ENCODE data around the gene RIMS1.

RIMS1 gene

DNA sequence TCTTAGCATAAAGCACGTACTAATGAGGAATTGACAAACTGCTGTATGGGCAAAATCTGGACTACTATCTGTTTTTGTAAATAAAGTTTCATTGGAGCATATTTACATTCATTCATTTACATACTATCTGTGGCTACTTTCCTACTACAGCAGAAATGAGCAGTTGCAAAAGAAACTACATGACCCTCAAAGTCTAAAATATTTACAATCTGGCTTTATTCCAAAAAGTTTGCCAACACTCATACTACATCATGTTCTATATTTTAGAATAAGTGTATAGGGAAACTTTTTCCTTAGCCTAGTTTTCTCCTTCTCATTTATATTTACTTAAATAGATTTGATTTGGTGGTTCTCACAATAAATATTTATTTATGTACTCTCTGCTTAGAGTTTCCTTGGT lies 208.2 kb downstream of the RIMS1 start:
- no peak for DNase-seq

DNA sequence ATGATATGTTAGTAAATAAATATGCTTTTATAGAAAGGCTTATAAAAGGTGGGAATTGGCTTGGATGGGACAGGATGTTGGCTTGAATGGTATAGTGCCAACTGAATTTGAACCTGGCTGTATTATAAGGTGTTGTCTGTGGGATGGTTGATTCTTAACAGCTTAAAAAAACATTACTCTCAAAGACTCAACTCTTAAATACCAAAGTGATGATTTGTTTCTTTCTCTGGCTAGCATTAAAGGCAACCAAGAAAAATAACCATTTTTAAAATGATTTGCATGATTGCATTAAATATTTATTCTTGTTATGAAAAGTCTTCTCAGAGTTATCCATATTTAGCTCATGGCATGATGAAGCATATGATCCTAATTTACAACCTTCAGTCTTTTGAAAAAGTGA lies 216.2 kb downstream of the RIMS1 start:
- no peak for DNase-seq

- DNase-seq, result no peak
Measured at GRCh38 chr6:72111611-72112010, 225.3 kb downstream of the RIMS1 start.

DNA sequence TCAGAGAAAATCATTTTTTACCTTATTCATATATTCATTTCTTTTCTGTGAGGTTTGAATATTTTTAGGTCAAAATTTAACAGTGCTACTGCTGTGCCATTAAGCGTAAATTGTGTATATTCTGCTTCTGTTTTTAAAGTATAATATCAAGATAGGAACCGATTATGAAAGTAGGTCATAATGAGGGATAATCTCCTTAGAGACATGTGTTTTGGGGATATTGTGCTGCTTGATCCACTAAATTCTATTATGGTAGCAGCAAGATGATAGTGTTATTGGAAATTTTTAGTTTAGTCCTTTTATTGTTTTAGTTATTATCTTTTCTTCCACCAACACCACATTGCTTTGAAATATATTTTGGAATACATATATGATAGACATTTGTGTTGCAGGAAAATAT lies 244.0 kb downstream of the RIMS1 start:
- DNase-seq, result no peak

DNA sequence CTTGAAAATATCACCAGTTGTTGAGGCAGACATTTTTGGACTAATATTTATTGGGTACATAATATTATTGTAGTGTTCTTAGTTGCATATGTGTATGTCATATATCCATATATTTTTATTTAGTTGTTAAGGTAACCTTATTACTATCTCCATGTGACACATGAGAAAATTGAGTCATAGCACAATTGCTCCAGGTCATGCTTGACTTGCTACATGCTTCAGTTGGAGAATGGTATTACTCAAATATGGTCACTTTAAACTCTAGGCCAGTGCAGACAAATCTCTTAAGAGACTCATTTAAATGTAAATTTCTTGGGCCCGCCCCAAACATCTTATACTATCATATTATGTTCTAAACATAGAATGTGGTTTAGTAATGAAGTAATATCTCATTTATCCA lies 246.1 kb downstream of the RIMS1 start:
- DNase-seq, result no peak

DNA sequence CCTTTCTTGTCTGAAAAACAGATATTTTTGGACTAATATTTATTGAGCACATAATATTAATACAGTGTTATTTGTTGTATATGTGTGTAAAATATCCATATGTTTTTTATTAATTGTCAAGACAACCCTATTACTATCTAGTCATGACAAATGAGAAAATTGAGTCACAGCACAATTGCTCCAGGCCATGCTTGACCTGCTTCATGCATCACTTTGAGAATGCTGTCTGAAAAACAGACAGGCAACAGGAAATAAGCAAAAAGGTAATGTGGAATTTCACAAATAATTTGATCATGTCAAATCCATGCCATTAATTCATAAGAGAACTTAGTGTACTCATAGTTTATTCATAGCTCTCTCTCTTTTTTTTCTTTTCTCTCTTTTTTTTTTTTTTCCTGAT lies 246.5 kb downstream of the RIMS1 start:
- no peak for DNase-seq

DNA sequence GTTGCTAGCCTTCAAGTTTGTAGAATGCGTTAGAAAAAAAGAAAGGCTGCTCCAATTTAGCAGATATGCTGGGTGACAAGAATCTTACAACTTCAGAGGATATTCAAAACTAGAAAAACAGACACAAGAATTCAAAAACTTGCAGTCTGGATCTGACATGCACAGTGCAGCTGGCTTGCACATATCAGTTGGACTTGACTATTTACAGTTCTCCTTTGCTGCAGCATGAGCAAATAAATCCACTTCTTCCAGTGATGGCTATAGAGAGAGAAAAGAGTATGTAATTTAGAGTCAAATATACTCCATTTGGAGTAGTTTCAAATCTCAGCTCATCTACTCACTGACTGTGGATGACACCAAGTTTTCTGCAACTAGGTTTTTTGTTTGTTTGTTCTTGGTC lies 247.0 kb downstream of the RIMS1 start:
- no peak for DNase-seq

DNA sequence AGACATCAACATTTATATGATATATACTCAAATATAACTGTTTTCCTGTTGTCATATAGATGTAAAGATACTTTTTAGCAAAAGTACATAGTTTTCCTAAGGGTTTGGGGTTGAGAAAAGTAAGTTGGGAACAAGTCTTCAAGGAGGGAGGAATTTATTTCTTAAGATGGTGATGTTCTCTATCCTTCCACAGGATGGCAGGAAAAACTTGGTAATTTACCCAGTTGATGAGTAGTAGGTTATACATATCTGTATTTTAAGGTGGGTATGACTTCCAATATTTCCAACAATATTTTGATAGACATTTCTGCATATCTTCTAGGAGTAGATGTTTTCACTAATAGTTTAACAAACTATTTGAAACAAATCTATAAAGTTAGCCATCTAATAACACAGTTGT lies 254.4 kb downstream of the RIMS1 start:
- no peak for DNase-seq

DNA sequence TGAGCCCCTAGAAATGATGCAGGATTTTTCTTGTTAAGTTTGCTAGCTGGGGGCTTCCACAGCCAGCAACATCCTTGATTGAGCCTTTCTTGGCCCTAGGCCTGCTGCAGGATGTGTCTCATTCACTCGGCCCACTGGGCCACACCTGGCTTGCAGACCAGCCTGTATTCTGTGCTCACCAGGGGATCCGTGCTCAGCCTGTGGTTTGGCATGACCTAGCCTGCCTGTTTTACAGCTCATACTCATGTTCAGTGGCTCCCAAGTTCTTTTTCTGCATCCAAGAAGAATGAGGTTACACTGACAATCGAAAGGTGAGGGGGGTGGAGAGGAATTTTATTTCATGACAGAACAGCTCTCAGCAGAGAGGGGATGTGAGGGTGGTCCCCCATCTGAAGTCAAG lies 263.4 kb downstream of the RIMS1 start:
- DNase-seq, result no peak

- DNase-seq, result no peak
Measured at GRCh38 chr6:72151742-72152141, 265.4 kb downstream of the RIMS1 start.

- DNase-seq, result no peak
Measured at GRCh38 chr6:72175916-72176315, 289.6 kb downstream of the RIMS1 start.

DNA sequence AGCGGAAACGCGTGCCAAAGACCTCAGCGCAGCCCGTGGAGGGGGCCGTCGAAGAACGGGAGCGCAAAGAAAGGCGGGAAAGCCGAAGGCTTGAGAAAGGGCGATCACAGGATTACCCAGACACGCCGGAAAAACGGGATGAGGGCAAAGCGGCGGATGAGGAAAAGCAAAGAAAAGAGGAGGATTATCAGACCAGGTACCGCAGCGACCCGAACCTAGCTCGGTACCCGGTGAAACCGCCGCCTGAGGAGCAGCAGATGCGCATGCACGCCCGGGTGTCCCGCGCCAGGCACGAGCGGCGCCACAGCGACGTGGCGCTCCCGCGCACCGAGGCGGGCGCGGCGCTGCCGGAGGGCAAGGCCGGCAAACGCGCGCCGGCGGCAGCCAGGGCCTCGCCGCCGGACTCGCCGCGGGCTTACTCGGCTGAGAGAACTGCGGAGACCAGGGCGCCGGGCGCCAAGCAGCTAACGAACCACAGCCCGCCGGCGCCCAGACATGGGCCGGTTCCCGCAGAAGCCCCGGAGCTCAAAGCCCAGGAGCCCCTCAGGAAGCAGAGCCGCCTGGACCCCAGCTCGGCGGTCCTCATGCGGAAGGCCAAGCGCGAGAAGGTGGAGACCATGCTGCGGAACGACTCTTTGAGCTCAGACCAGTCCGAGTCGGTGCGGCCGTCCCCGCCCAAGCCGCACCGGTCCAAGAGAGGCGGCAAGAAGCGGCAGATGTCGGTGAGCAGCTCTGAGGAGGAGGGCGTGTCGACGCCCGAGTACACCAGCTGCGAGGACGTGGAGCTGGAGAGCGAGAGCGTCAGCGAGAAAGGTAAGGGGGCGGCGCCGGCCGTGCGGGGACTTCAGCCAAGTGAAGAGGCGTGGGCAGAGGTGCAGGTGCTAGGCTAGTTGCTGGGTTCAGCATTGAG lies 296.2 kb downstream of the RIMS1 start:
- DNase-seq, result no peak

DNA sequence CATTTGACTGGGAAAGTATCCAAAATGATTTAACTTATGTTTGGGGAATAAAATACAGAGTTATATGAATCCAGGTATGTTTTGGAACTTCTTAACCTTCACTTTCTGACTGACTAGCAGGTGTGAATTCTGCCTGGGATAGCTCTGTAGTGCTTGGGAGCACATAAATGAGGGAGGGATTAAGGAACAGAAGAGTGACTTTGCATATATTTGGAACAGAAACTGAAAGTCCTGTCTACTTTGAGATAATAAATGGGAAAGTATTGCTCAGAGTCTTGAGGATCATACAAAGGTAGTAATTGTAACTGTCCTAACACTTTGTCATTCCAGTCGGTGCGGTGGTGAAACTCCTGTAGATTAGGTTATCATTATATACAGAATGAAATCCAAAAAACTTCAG lies 317.6 kb downstream of the RIMS1 start:
- DNase-seq, result no peak

DNA sequence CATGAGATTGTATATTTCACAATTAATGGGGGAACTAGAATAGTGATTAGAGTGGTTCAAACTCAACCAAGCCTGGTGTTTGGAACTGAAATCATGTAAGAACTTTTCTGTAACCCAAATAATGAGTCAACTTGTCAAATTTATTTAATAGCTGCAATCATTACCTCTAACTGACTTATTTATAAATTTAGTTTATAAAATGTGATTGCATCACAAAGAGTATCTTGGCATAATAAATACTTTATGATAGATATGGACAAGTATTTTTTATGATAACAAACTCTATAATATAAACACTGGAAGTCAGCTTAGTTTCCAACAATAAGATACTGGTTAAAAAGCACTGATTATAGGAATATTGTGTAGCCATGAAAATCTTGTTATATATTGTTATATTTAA lies 319.1 kb downstream of the RIMS1 start:
- no peak for DNase-seq

DNA sequence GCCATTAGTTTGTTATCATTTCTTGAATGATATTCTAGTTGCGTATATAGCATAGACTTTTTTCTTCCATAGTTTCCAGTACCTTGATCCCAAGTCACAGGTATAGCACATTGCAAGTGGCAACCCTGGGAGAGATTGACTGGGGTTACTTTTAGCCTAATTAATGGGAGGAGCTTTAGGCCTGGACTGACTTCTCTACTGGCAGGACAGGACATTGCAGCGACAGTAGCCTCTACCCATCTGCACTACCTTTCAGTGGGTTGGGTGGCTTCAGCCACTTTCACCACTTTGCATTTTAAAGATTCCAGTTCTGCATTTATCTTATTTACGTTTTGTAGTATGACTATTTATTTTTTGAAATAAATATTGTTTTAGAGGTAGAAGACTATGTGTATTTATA lies 320.3 kb downstream of the RIMS1 start:
- no peak for DNase-seq

- no peak for DNase-seq
Measured at GRCh38 chr6:72212686-72213085, 326.3 kb downstream of the RIMS1 start.

- DNase-seq, result no peak
Measured at GRCh38 chr6:72213654-72214053, 327.3 kb downstream of the RIMS1 start.

DNA sequence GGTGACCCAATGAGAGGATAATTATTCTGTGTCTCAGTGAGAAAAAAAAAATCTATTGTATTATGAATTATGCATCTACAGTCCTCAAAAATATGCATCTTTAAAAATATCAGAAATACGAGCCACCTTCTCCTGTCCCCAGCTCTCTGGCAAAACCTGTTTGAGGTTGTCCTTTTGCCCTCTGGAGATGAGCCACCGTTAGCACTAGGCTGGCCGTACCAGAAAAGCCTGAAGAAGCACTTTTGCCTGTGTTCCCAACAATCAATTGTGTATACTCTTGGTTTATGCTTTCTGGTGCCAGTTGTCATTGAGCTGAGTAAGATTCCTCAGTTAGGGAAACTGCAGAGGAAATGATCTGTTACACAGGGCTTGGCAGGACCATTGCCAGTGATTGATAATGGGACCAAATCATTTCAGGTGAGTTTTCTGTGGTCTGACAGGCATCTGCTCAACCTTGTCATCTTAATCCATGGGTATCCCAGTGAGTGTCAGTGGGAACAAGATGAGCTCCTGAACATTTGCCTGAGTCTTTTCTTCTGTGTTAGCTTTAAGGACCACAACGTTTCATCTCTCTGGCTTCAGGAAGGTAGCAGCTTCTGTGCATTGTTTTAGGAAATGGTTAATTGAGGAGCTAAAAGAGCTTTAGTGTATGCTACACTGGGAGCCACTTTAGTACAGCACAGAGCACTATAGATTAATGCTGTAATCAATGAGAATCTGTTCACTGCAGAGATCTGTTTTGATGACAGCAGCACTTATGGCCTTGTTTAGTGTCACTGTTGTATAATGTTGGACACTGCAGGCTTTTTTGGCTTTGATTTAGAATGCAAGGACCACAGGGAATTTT lies 330.1 kb downstream of the RIMS1 start:
- DNase-seq, result no peak

DNA sequence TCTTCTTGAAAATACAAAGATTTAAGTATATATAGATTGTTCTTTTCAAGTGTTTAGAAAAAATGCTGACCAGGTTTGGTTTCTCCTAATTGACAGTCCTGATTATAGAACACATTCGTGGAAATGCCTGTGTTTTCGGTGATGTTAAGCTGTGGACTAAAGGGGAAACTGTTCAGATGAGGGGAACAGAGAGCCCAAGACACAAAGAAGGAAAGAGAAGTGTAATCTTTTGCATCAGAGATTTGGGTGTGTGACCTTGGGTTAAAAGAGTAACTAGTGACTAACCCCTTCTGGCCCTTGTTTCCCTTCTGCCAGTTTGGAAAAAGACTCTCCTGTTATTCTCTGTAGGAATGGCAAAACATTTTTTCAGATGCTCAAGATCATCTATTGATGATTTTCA lies 331.3 kb downstream of the RIMS1 start:
- DNase-seq, result no peak

- DNase-seq, result no peak
Measured at GRCh38 chr6:72218125-72218524, 331.8 kb downstream of the RIMS1 start.

DNA sequence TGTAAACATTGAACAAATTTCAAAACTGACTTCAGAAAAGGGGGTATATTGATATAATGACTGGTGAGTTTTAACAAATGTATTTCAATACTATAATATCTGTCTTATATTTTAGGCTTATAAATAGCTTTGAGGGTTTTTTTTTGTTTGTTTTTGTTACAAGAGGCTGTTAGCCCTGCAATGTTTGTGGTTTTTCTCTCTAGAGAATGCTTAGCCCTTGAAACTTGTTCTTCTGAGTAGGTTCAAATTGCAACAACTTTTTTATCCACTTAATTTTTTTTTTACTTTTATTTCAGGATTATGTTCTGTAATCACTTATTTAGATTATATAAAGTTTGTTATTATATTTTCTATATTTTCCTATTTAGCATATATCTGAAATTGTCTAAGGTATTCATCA lies 333.2 kb downstream of the RIMS1 start:
- DNase-seq, result no peak

DNA sequence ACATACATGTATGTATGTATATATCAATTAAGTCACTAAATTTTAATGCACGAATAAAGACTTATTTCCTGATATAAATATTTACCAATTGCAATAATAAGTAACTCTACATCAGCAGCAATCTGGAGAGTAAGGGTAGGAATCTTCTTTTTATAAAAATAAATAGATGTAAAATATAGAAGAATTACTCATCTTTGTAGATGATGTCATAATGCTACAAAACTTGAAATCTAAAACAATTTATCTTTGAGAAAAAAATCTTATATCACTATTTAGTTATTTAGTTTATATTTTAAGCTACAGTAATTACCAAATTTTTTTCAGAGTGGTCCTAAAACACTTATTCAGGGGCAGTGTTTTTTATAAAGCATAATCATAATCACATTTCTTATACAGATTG lies 351.7 kb downstream of the RIMS1 start:
- no peak for DNase-seq

GRCh38 chr6:72238900-72239299 lies 352.6 kb downstream of the RIMS1 start:
- no peak for DNase-seq

- no peak for DNase-seq
Measured at GRCh38 chr6:72245565-72245964, 359.2 kb downstream of the RIMS1 start.
